Spleen (tissue), 11 donors: ENCODE results near the gene PCGF5. TPM values are rescaled to one million over a fixed set of nuclear protein-coding genes. Genes with fewer than 3 reads are reported as not detected.
"Not testable (repeated sequence)": the region's sequence is repeated elsewhere in the genome, so short reads cannot be mapped to it uniquely, and the experiment has no call there.

Experiments used
- DNase-seq: peaks from one replicate; pipeline ENCODE4 v3.0.0-alpha.2; 2020
- H3K27ac ChIP-seq, 8 donors: fragments of 200-600 bp; sonication (generic) in 7 of 8; 1 replicate in 4 of 8; 2 replicates in 4 of 8; pipeline versions ENCODE4 v1.5.0 to v1.8.0; 2016 to 2021; ENCODE audit warnings: inconsistent platforms in 4 of 8, mild to moderate bottlenecking in 4 of 8, moderate library complexity in 1 of 8
- H3K27me3 ChIP-seq, 7 donors: fragments of 200-600 bp; sonication (generic) in 6 of 7; replicated peaks in 1 of 7; 1 replicate in 4 of 7; 2 replicates in 3 of 7; pipeline versions ENCODE4 v1.5.0 to v1.8.0; 2016 to 2021; ENCODE audit warnings: inconsistent platforms in 3 of 7, mild to moderate bottlenecking in 1 of 7
- H3K36me3 ChIP-seq, 6 donors: fragments of 200-600 bp; sonication (generic) in 5 of 6; 1 replicate in 4 of 6; 2 replicates in 2 of 6; pipeline versions ENCODE4 v1.5.0 to v1.8.0; 2016 to 2021; ENCODE audit warnings: inconsistent platforms in 2 of 6
- H3K4me1 ChIP-seq, 6 donors: fragments of 200-600 bp; sonication (generic) in 5 of 6; 1 replicate in 3 of 6; 2 replicates in 3 of 6; pipeline versions ENCODE4 v1.5.0 to v1.8.0; 2016 to 2021; ENCODE audit warnings: inconsistent platforms in 3 of 6
- H3K4me3 ChIP-seq, 8 donors: fragments of 200-600 bp; sonication (generic) in 7 of 8; 1 replicate in 4 of 8; 2 replicates in 4 of 8; pipeline versions ENCODE4 v1.5.0 to v1.8.0; 2016 to 2021; ENCODE audit warnings: inconsistent platforms in 4 of 8, mild to moderate bottlenecking in 4 of 8, moderate library complexity in 2 of 8
- H3K9me3 ChIP-seq, 8 donors: fragments of 200-600 bp; sonication (generic) in 7 of 8; 1 replicate in 4 of 8; 2 replicates in 4 of 8; pipeline versions ENCODE4 v1.5.0 to v1.8.0; 2016 to 2021; ENCODE audit warnings: inconsistent platforms in 4 of 8
- POLR2A ChIP-seq, 3 donors: fragments of 450-650 bp; IDR thresholded peaks; one replicate each; pipeline ENCODE4 v1.5.1; 2017; ENCODE audit warnings: antibody characterized with exemption in 3 of 3, mild to moderate bottlenecking in 1 of 3
- POLR2AphosphoS5 ChIP-seq, 3 donors: sonication (generic); formaldehyde crosslinking; IDR thresholded peaks; one replicate each; pipeline ENCODE4 v1.5.1; 2017; ENCODE audit warnings: antibody characterized with exemption in 3 of 3
- WGBS, 5 donors: extraction: QIAGEN DNeasy Blood & Tissue Kit in 3 of 5; methylation state at CpG; one replicate each; pipeline versions ENCODE4 v1.1.5 to v1.1.7; 2013 to 2018; 5-methylcytosine and 5-hydroxymethylcytosine counted together
- intact Hi-C: fragments of 100-400 bp; cut with DNase I; formaldehyde crosslinking; loops from one replicate; pipeline ENCODE4 v1.15.0; 2023; ENCODE audit warnings: low total_unique reads
- polyA plus RNA-seq, 3 donors: library from polyadenylated mRNA; stranded (reverse); fragments of 200-250 nt; gene quantifications; one replicate each; pipeline ENCODE4 v1.2.1, GENCODE V29; 2013
- total RNA-seq, 7 donors: library from RNA; depleted of rRNA in 3 of 7; stranded (reverse); fragments of >200 nt in 3 of 7; fragmentation: NEBNext Ultra II Directional in 4 of 7; extraction: Animal tissue kit (Norgen Biotek cat#: 25700) in 4 of 7; gene quantifications; one replicate each; pipeline versions ENCODE4 v1.1.0 to v1.2.1, GENCODE V29; 2016 to 2021
- TF ChIP-seq, protein P1 (sequence below), 11 experiments: fragments of 200-600 bp in 7 of 11; fragments of 450-650 bp in 4 of 11; sonication (generic) in 4 of 11; IDR thresholded peaks in 8 of 11; conservative IDR thresholded peaks in 3 of 11; 1 replicate in 7 of 11; 2 replicates in 4 of 11; pipeline versions ENCODE4 v1.4.0 to v1.8.0; 2016 to 2021; ENCODE audit warnings: antibody characterized with exemption in 11 of 11, inconsistent platforms in 4 of 11, mild to moderate bottlenecking in 1 of 11
- donor health status: healthy with polysubstance abuse.
- donor health status: DM: no; HTN: no; CAD: no; lungs with moderate emphysema.
- donor health status: DM: no; HTN: no; CAD: no.
- donor health status: Bipolar disorder and iron deficiency.
- donor health status: healthy.
- donor health status: DM: no; HTN: no; CAD: no.
- donor health status: DM: yes; HTN: yes; CAD: no.

The PCGF5 gene
- total and polyA plus RNA-seq, 10 donors = 20.4 to 68.5 (median 50.8) TPM

DNA sequence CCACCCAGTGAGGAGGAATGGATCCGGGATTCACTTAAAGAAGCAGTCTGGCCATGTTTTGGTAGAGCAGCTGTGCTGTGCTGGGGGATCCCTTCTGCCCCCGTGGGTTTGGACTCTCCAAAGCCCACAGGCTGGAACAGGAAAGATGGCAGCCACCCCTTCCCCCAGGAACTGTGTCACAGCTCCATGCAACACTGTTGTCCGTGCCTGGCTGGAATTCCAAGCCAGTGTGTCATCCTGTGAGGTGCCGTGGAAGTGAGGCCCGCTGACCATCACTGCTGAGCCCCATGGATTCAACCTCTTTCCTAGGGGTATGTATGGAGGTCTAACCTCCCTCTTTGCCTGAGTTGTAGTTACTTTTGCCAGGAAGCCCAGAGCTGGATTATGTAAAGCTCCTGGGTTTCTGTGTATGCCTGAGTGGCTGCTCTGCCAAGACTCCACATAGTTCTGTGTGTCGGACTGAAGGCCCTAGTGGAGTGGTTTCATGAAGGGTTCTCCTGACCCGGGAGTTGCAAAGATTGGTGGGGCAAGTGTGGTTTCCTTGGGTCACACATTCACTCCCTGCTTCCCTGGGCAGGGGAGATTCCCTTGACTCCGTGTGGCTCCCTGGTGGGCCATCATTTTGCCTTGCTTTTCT lies 35.1 kb upstream of the PCGF5 start:
- H3K36me3 ChIP-seq = no peaks in the 10 kb centered on the region
- DNase-seq = no peak
- no peak overlapping the region for H3K4me3 ChIP-seq
- H3K27me3 ChIP-seq = no peaks in the 10 kb centered on the region
- TF ChIP-seq POLR2A (IDR thresholded peaks at IDR 0.05) (no peak), POLR2AphosphoS5 (IDR thresholded peaks at IDR 0.05) (no peak)
- TF ChIP-seq, protein P1, sequence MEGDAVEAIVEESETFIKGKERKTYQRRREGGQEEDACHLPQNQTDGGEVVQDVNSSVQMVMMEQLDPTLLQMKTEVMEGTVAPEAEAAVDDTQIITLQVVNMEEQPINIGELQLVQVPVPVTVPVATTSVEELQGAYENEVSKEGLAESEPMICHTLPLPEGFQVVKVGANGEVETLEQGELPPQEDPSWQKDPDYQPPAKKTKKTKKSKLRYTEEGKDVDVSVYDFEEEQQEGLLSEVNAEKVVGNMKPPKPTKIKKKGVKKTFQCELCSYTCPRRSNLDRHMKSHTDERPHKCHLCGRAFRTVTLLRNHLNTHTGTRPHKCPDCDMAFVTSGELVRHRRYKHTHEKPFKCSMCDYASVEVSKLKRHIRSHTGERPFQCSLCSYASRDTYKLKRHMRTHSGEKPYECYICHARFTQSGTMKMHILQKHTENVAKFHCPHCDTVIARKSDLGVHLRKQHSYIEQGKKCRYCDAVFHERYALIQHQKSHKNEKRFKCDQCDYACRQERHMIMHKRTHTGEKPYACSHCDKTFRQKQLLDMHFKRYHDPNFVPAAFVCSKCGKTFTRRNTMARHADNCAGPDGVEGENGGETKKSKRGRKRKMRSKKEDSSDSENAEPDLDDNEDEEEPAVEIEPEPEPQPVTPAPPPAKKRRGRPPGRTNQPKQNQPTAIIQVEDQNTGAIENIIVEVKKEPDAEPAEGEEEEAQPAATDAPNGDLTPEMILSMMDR (IDR thresholded peaks at IDR 0.05 in 8 of 11, conservative IDR thresholded peaks at IDR 0.05 in 3 of 11) = no peak
- intact Hi-C loops = no loop called here
- H3K4me1 ChIP-seq = peaks cover 9 to 51% (median 11%) of the 10 kb centered on the region in 6 donors
- no peaks in the 10 kb centered on the region for H3K9me3 ChIP-seq
- H3K27ac ChIP-seq = no peak overlapping the region
- 89 to 94% (median 90%) methylated on average over 6 to 8 of the region's 8 CpGs for WGBS, 5 donors

DNA sequence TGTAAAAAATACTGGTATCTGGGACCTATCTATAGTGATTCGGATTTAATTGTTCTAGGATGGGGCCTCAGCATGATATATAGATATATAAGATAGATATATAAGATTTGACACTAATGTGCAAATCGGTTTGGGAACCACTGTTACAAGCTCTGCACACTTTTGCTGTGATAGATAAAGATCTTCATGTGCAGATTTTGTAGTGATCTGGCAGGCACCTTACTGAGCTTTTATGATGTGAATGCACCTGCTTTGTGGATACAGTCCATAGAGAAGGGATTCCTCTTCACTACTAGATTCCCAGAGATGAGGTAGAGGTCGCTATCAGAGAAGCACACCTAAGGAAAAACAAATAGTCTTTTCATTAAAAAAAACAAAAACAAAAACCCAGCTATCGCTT lies 33.3 kb upstream of the PCGF5 start:
- no peak for TF ChIP-seq POLR2AphosphoS5 (IDR thresholded peaks at IDR 0.05)
- TF ChIP-seq, protein P1 (IDR thresholded peaks at IDR 0.05 in 8 of 11, conservative IDR thresholded peaks at IDR 0.05 in 3 of 11) = no peak
- TF ChIP-seq POLR2A (IDR thresholded peaks at IDR 0.05) = no peak
- intact Hi-C loops = no loop called here
- Histone ChIP-seq H3K27ac (no peak overlapping the region), H3K4me1 (peaks cover 16 to 69% (median 26%) of the 10 kb centered on the region in 6 donors), H3K4me3 (no peak overlapping the region), H3K27me3 (no peaks in the 10 kb centered on the region), H3K9me3 (no peaks in the 10 kb centered on the region), H3K36me3 (no peaks in the 10 kb centered on the region)
- 90 to 96% (median 91%) methylated on average over 4 of the region's 4 CpGs for WGBS, 5 donors
- no peak for DNase-seq

DNA sequence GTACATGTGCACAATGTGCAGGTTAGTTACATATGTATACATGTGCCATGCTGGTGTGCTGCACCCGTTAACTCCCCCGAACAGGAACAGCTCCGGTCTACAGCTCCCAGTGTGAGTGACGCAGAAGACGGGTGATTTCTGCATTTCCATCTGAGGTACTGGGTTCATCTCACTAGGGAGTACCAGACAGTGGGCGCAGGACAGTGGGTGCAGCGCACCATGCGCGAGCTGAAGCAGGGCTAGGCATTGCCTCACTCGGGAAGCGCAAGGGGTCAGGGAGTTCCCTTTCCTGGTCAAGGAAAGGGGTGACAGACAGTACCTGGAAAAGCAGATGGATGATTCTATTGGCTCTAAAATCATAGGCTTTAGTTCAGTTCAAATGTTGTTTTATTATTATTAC lies 32.5 kb upstream of the PCGF5 start:
- H3K36me3 ChIP-seq, intact Hi-C loops, DNase-seq, H3K27ac ChIP-seq, H3K27me3 ChIP-seq, H3K9me3 ChIP-seq, H3K4me3 ChIP-seq: not testable (repeated sequence)
- 88 to 95% (median 88%) methylated on average over 11 of the region's 11 CpGs for WGBS, 5 donors
- H3K4me1 ChIP-seq = peaks cover 16 to 68% (median 28%) of the 10 kb centered on the region in 6 donors

DNA sequence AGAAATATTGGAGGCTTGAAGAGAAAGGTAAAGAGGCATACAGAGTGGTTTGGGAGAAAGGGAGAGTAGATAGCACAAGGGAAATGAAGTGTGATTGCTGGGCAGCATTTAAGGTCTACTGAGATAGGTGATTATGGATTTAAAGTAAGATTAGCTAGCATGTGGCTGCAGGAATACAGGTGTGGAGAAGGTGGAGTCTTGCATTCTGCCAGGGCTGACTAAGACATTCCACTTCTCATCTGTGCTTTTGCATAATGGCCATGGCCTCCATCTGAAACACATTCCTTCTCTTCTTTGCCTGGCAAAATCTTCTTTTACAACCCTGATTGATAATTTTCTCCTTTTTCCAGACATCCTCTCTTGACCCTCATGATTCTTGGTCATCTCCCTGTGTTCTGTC lies 31.6 kb upstream of the PCGF5 start:
- Histone ChIP-seq H3K27me3 (no peaks in the 10 kb centered on the region), H3K36me3 (no peaks in the 10 kb centered on the region), H3K27ac (no peak overlapping the region), H3K4me1 (peaks cover 16 to 68% (median 28%) of the 10 kb centered on the region in 6 donors), H3K4me3 (no peak overlapping the region), H3K9me3 (no peaks in the 10 kb centered on the region)
- no peak for DNase-seq
- intact Hi-C loops = no loop called here
- TF ChIP-seq POLR2A (IDR thresholded peaks at IDR 0.05) (no peak), POLR2AphosphoS5 (IDR thresholded peaks at IDR 0.05) (no peak)
- TF ChIP-seq, protein P1 (IDR thresholded peaks at IDR 0.05 in 8 of 11, conservative IDR thresholded peaks at IDR 0.05 in 3 of 11) = no peak
